GM18861 (cell line): ENCODE measurements around the gene LYL1.
"Not testable (repeated sequence)": the region's sequence is repeated elsewhere in the genome, so short reads cannot be mapped to it uniquely, and the experiment has no call there.

ENCODE experiments used
- ATAC-seq: cut with Tn5 transposase; IDR thresholded peaks from one replicate; pipeline ENCODE4 v1.9.1; 2021; ENCODE audit not compliant: unreplicated experiment

Gene LYL1

GRCh38 chr19:13102666-13103580 is at the start of gene LYL1:
TSS of gene LYL1 (minus strand) at chr19:13102858. CDS start at chr19:13101171, 1,687 bp downstream.
- peak; percentile 42 for ATAC-seq

- ATAC-seq: peak; percentile 26
Observed at GRCh38 chr19:13151605-13152355, 49.1 kb upstream of the LYL1 start.

GRCh38 chr19:13150931-13151604 is 48.4 kb upstream of the LYL1 start:
- ATAC-seq: no peak

- peak; percentile 29 for ATAC-seq
Observed at GRCh38 chr19:13150187-13150930, 47.7 kb upstream of the LYL1 start, which contains the start of the genes IER2 and STX10. TSS of gene IER2 (plus strand) at chr19:13150411. CDS start at chr19:13153187, 2,776 bp downstream. TSS of gene STX10 (minus strand) at chr19:13150375. CDS start at chr19:13150173, 202 bp downstream.

- ATAC-seq: no peak
Observed at GRCh38 chr19:13149628-13150186, 47.0 kb upstream of the LYL1 start.

- not testable (repeated sequence) for ATAC-seq
Observed at GRCh38 chr19:13149173-13149627, 46.5 kb upstream of the LYL1 start.

- ATAC-seq: no peak
Observed at GRCh38 chr19:13146763-13147563, 44.3 kb upstream of the LYL1 start.

GRCh38 chr19:13139633-13140311 is 37.1 kb upstream of the LYL1 start:
- ATAC-seq: no peak

GRCh38 chr19:13138916-13139198 is 36.2 kb upstream of the LYL1 start:
- ATAC-seq: no peak

- ATAC-seq: no peak
Observed at GRCh38 chr19:13138171-13138915, 35.7 kb upstream of the LYL1 start.

GRCh38 chr19:13137290-13137794 is 34.7 kb upstream of the LYL1 start:
- no peak for ATAC-seq

- no peak for ATAC-seq
Observed at GRCh38 chr19:13135068-13136062, 32.7 kb upstream of the LYL1 start.

GRCh38 chr19:13134626-13135025 is 32.0 kb upstream of the LYL1 start:
- ATAC-seq: no peak

GRCh38 chr19:13133241-13133870 is 30.7 kb upstream of the LYL1 start:
- no peak for ATAC-seq

GRCh38 chr19:13132471-13133180 is 30.0 kb upstream of the LYL1 start:
- ATAC-seq: no peak
